Activated B cell treated with CpG ODN at 0.5 μM for 24 hours (primary cell): ENCODE measurements around the gene CCDC12. TPM values are rescaled to one million over a fixed set of nuclear protein-coding genes. Genes with fewer than 3 reads are reported as not detected.
A peak's percentile ranks its signal among the peaks of the same experiment; 100 is the strongest.

Source experiments
- ATAC-seq: fragments of 200-7000 bp; cut with Tn5 transposase; one replicate; pipeline ENCODE4 v1.10.0; 2021; ENCODE audit warnings: low read depth, mild to moderate bottlenecking, moderate library complexity
- CTCF ChIA-PET: fragments of 350-600 bp; sonication (Branson Sonifier 250); formaldehyde crosslinking; loops from one replicate; lab custom pipeline; 2021; ENCODE audit warnings: antibody characterized with exemption; lab: Charles Lee
- POLR2A ChIA-PET: fragments of 350-600 bp; sonication (Branson Sonifier 250); formaldehyde crosslinking; loops from one replicate; lab custom pipeline; 2021; ENCODE audit warnings: antibody characterized with exemption; lab: Charles Lee
- DNase-seq: peaks from one replicate; pipeline ENCODE4 v3.0.0; 2022
- H3K27ac Mint-ChIP-seq: one replicate; pipeline ENCODE4 v1.8.0; 2020; ENCODE audit warnings: mixed read lengths
- H3K27me3 Mint-ChIP-seq: one replicate; pipeline ENCODE4 v1.8.0; 2021; ENCODE audit warnings: mixed read lengths
- H3K36me3 Mint-ChIP-seq: one replicate; pipeline ENCODE4 v1.8.0; 2021; ENCODE audit warnings: low read depth, mixed read lengths
- H3K4me1 Mint-ChIP-seq: one replicate; pipeline ENCODE4 v1.8.0; 2021; ENCODE audit warnings: mixed read lengths
- H3K4me3 Mint-ChIP-seq: one replicate; pipeline ENCODE4 v1.8.0; 2020; ENCODE audit warnings: mild to moderate bottlenecking, mixed read lengths
- H3K9me3 Mint-ChIP-seq: one replicate; pipeline ENCODE4 v1.8.0; 2020; ENCODE audit warnings: mixed read lengths
- intact Hi-C: fragments of 100-400 bp; cut with micrococcal nuclease; formaldehyde crosslinking; loops from one replicate; pipeline ENCODE4 v1.15.1; 2024
- total RNA-seq: library from RNA; stranded (reverse); gene quantifications from 2 replicates; pipeline ENCODE4 v1.2.3, GENCODE V29; 2022
- TF ChIP-seq, protein P1 (sequence below): fragments of 200-600 bp; IDR thresholded peaks from one replicate; pipeline ENCODE4 v1.8.0; 2022; ENCODE audit warnings: antibody characterized with exemption, mild to moderate bottlenecking

Gene CCDC12
- total RNA-seq, 1 donor from 2014 or later = 98.4 TPM

DNA sequence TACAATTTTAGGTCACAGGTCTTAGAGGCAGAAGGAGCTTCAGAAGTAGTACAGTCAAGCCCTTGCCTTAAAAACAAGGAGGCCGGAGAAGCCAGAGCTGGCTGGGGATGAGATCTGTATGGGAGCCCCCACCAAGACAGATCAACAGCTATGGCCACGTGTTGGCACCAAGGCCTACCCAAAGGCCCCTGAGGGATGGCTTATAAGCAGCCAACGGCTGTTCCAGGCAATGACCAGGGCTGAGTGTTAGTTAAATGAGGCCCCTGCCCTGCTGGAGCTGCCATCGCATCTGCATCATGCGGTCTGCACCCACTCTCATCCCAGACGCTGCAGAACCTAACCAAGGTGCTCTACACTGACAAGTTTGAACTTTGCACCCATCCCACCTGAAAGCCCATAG, 43.3 kb downstream of the CCDC12 start:
- CTCF ChIA-PET = interaction anchor here (0.8 to 1.3 kb wide), 3 partner anchors 10 to 42 kb away, joined by 3 to 4 read pairs (median 3); no protein-coding TSS in a partner anchor
- H3K4me1 Mint-ChIP-seq = peaks cover 88% of the 10 kb centered on the region
- ATAC-seq (no peak), DNase-seq (no peak)
- intact Hi-C loops = no loop called here
- POLR2A ChIA-PET = interaction anchor here (1.8 to 15.6 kb wide), 3 partner anchors 20 to 43 kb away, joined by 4 to 189 read pairs (median 5); partner anchors contain the start of genes CCDC12 and NBEAL2
- TF ChIP-seq, protein P1, sequence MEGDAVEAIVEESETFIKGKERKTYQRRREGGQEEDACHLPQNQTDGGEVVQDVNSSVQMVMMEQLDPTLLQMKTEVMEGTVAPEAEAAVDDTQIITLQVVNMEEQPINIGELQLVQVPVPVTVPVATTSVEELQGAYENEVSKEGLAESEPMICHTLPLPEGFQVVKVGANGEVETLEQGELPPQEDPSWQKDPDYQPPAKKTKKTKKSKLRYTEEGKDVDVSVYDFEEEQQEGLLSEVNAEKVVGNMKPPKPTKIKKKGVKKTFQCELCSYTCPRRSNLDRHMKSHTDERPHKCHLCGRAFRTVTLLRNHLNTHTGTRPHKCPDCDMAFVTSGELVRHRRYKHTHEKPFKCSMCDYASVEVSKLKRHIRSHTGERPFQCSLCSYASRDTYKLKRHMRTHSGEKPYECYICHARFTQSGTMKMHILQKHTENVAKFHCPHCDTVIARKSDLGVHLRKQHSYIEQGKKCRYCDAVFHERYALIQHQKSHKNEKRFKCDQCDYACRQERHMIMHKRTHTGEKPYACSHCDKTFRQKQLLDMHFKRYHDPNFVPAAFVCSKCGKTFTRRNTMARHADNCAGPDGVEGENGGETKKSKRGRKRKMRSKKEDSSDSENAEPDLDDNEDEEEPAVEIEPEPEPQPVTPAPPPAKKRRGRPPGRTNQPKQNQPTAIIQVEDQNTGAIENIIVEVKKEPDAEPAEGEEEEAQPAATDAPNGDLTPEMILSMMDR = no peak
- no peaks in the 10 kb centered on the region for H3K27me3 Mint-ChIP-seq
- peak overlapping the region; percentile 93 for H3K27ac Mint-ChIP-seq
- H3K9me3 Mint-ChIP-seq = peaks cover 4% of the 10 kb centered on the region
- H3K36me3 Mint-ChIP-seq = peaks cover 43% of the 10 kb centered on the region
- no peak overlapping the region for H3K4me3 Mint-ChIP-seq

DNA sequence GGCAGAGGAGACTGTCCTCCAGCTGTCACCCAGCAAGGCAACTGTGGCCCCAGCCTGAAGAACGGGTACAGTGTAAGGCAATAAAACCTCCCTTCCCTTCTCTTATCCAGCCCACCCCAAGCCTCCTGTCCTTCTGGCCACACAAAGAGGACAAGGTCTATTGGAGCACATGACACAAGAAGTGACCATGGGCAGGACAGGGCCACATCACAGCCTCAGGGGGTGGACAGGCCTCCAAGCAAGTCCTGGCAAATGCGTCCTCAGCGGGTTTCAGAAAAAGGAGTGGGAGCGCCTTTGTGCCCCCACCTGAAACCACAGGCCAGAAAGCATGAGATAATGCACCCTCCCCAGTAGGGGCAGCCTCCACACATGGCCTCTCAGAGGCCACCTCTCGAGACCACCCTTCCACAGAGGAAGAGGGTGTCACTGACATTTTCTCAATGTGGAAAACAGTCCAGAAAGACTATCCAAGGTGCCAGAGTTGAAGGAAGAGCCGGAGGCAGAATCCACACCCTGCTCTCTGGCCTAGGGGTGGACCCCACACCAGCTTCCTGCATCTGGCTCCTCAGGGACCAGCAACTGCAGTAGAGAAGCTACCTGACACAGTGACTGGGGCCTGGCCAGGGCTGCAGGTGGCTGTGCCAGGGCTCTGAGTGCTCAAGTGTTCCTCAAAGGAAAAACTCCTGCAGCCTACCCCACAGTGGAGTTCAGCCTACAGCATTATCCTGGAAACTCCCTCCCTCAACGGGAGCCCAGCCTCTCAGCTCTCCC, 43.9 kb downstream of the CCDC12 start:
- intact Hi-C loops = no loop called here
- peak; percentile 12 for ATAC-seq
- ChIA-PET CTCF (interaction anchor here (0.8 to 1.3 kb wide), 3 partner anchors 9 to 43 kb away, joined by 3 to 4 read pairs (median 3); no protein-coding TSS in a partner anchor), POLR2A (interaction anchor here (1.8 to 15.6 kb wide), 3 partner anchors 20 to 44 kb away, joined by 4 to 189 read pairs (median 5); partner anchors contain the start of genes CCDC12 and NBEAL2)
- TF ChIP-seq, protein P1 = no peak
- H3K36me3 Mint-ChIP-seq = peaks cover 38% of the 10 kb centered on the region
- peaks cover 4% of the 10 kb centered on the region for H3K9me3 Mint-ChIP-seq
- no peak for DNase-seq
- peaks cover 88% of the 10 kb centered on the region for H3K4me1 Mint-ChIP-seq
- H3K4me3 Mint-ChIP-seq = no peak overlapping the region
- peak overlapping the region; percentile 93 for H3K27ac Mint-ChIP-seq
- H3K27me3 Mint-ChIP-seq = no peaks in the 10 kb centered on the region

DNA sequence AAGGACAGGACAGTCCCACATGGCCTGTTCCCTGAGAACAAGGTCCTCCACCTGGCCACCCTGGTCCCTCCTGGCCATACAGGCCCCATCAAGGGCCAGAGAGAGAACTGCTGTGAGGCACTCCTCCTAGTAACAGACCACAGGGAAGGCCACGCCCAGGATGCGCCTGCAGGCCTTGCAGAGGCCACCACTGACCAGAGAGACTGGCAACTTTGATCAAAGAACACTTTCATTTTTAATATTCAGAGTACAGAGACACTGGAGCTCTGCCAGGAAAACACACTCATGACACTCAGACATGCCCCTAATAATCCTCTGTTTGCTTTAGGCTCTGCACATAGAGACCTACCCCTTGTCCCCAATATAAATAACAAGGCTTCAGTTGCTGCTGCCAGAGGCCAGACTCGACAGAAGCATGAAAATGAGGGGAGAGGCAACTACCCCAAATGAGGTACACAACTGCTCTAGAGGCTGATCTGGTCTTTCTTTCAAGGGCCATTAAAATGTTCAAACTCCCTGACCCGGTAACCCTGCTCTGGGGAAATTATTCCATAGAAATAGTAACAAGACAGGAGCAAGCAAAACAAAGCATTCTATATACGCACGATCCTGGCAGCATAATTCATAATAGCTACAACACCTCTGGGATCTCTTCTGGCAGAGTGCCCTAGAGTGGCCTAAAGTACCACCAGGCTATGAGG, 44.8 kb downstream of the CCDC12 start:
- intact Hi-C loops = loop anchor here (1.0 kb wide), 1 partner anchor 41 kb away; no protein-coding TSS in a partner anchor
- POLR2A ChIA-PET = interaction anchor here (1.1 to 15.6 kb wide), 9 partner anchors 7 to 45 kb away, joined by 3 to 189 read pairs (median 5); partner anchors contain the start of genes CCDC12 and NBEAL2
- CTCF ChIA-PET = interaction anchor here (1.3 to 3.1 kb wide), 5 partner anchors 8 to 66 kb away, joined by 3 to 13 read pairs (median 4); no protein-coding TSS in a partner anchor
- Mint-ChIP-seq H3K9me3 (peaks cover 4% of the 10 kb centered on the region), H3K4me3 (peak overlapping the region; percentile 47), H3K27ac (peak overlapping the region; percentile 93), H3K36me3 (peaks cover 32% of the 10 kb centered on the region), H3K4me1 (peaks cover 94% of the 10 kb centered on the region), H3K27me3 (no peaks in the 10 kb centered on the region)
- TF ChIP-seq, protein P1 = no peak
- no peak for DNase-seq
- ATAC-seq = no peak

DNA sequence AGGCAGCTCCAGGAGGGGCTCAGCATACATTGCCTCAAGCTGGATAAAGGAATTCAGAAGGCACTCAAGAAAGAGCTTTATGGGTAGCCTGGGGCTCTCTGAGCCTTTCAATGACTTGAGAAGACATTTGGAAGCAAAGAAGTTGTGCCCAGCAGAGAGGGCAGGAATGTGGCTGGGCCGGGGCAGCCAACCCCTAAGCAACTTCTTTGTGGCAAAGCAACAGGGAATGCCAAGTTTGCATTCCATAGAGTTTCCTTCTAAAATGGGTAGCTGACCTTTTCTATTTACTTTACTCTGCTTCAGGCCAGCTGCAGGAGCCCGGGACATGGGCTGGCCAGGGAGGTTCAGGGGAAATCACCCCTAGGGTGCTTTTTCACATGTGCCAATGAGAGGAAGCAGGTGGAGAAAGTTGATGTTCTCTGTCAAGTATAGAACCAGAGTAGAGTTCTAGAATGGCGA, 45.6 kb downstream of the CCDC12 start:
- Mint-ChIP-seq H3K4me3 (peak overlapping the region; percentile 47), H3K9me3 (peaks cover 4% of the 10 kb centered on the region), H3K27ac (peak overlapping the region; percentile 93), H3K36me3 (peaks cover 26% of the 10 kb centered on the region), H3K4me1 (peaks cover 94% of the 10 kb centered on the region), H3K27me3 (no peaks in the 10 kb centered on the region)
- ChIA-PET CTCF (interaction anchor here (0.7 to 3.1 kb wide), 5 partner anchors 9 to 67 kb away, joined by 3 to 13 read pairs (median 4); no protein-coding TSS in a partner anchor), POLR2A (interaction anchor here (1.1 to 15.6 kb wide), 8 partner anchors 8 to 46 kb away, joined by 3 to 189 read pairs (median 6); partner anchors contain the start of genes CCDC12 and NBEAL2)
- ATAC-seq = peak; percentile 19
- intact Hi-C loops = loop anchor here (1.0 kb wide), 1 partner anchor 41 kb away; no protein-coding TSS in a partner anchor
- TF ChIP-seq, protein P1 = no peak
- no peak for DNase-seq
